ENCODE data around the gene SLC35E1.

SLC35E1 gene

DNA sequence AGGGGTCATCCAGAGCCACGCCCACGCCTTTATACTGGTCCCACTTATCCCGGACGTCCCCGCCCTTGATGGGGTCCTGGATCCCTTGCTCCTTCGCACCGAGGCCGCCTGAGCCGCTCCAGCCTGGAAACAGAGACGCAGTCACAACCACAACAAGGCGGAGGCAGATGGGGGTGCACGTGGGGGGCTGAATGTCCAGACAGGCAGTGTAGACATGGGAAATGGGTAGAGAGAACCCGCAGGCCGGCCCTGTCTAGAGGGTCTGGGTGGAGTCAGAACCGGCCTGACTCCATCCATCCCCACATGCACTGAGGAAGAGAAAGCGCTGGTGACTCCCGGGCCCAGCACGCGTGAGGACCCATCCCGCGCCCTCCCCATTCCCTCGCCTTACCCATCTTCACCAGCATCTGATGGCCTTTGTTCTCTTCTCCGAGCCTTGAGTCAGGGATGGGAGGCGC is 53.0 kb downstream of the SLC35E1 start:
- Histone ChIP-seq H3K27me3 (ENCODE audit: low read length) (no peaks in the 10 kb centered on the region), H3F3A (ENCODE audit: insufficient read depth) (peaks cover 11% of the 10 kb centered on the region), H3K4me3 (ENCODE audit: insufficient read depth, low read length, poor library complexity, severe bottlenecking) (no peak overlapping the region), H3K9me2 (replicated peaks; ENCODE audit: insufficient read depth, low read length) (no peaks in the 10 kb centered on the region), H3K79me2 (ENCODE audit: insufficient read depth, low read length) (no peaks in the 10 kb centered on the region), H3K27ac (ENCODE audit: low read depth, low read length) (no peak overlapping the region), H3K9me3 (ENCODE audit: insufficient read depth, low read length) (no peaks in the 10 kb centered on the region), H4K20me1 (ENCODE audit: low read depth, low read length) (no peaks in the 10 kb centered on the region), H3K4me2 (ENCODE audit: low read depth, low read length, poor library complexity, severe bottlenecking) (no peak overlapping the region), H3K9ac (ENCODE audit: low read length) (no peak overlapping the region), H2AFZ (ENCODE audit: low read depth, low read length, severe bottlenecking) (no peak overlapping the region), H3K36me3 (ENCODE audit: low read length) (peaks cover 4% of the 10 kb centered on the region; the same call in 1 of the 2 replicates)
- TF ChIP-seq CTCF (IDR thresholded peaks at IDR 0.05; ENCODE audit: insufficient read depth, low read length, poor library complexity, severe bottlenecking) (no peak), EZH2phosphoT487 (conservative IDR thresholded peaks at IDR 0.05; ENCODE audit: low read length) (no peak)

- H2AFZ ChIP-seq (ENCODE audit: low read depth, low read length, severe bottlenecking), result no peak overlapping the region
- H3K4me2 ChIP-seq (ENCODE audit: low read depth, low read length, poor library complexity, severe bottlenecking), result no peak overlapping the region
- H3K9ac ChIP-seq (ENCODE audit: low read length), result no peak overlapping the region
- no peaks in the 10 kb centered on the region for H4K20me1 ChIP-seq (ENCODE audit: low read depth, low read length)
- H3K4me3 ChIP-seq (ENCODE audit: insufficient read depth, low read length, poor library complexity, severe bottlenecking), result no peak overlapping the region
- no peak overlapping the region for H3K27ac ChIP-seq (ENCODE audit: low read depth, low read length)
- peaks cover 11% of the 10 kb centered on the region for H3F3A ChIP-seq (ENCODE audit: insufficient read depth)
- H3K27me3 ChIP-seq (ENCODE audit: low read length), result no peaks in the 10 kb centered on the region
- H3K36me3 ChIP-seq (ENCODE audit: low read length), result peaks cover 4% of the 10 kb centered on the region; the same call in 1 of the 2 replicates
- no peaks in the 10 kb centered on the region for H3K9me3 ChIP-seq (ENCODE audit: insufficient read depth, low read length)
- no peaks in the 10 kb centered on the region for H3K79me2 ChIP-seq (ENCODE audit: insufficient read depth, low read length)
- TF ChIP-seq EZH2phosphoT487 (conservative IDR thresholded peaks at IDR 0.05; ENCODE audit: low read length) (no peak), CTCF (IDR thresholded peaks at IDR 0.05; ENCODE audit: insufficient read depth, low read length, poor library complexity, severe bottlenecking) (no peak)
- H3K9me2 ChIP-seq (replicated peaks; ENCODE audit: insufficient read depth, low read length), result no peaks in the 10 kb centered on the region
These were observed 53.6 kb downstream of the SLC35E1 start for GRCh38 chr19:16518483-16519229.

DNA sequence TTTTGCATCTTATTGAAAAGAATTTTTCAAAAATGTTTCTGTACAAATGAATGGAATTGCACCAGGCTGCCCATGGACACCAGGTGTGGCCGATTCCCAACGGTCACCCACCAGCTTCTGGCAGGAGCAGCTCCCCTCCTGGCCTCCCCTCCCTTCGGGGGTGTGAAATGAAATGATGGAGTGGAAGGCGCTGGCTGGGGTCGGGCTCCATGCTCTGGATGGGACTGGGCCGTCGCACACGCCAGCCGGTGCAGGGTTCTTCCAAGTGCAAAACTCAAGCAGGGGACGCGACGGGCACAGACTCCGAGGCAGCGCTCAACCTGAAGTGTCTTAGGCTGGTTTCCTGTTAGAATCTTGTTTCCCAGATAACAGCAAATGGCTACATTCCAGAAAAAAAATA is 54.2 kb downstream of the SLC35E1 start:
- Histone ChIP-seq H3K27ac (ENCODE audit: low read depth, low read length) (no peak overlapping the region), H3K9me2 (replicated peaks; ENCODE audit: insufficient read depth, low read length) (no peaks in the 10 kb centered on the region), H3K27me3 (ENCODE audit: low read length) (no peaks in the 10 kb centered on the region), H2AFZ (ENCODE audit: low read depth, low read length, severe bottlenecking) (no peak overlapping the region), H3F3A (ENCODE audit: insufficient read depth) (peaks cover 11% of the 10 kb centered on the region), H3K79me2 (ENCODE audit: insufficient read depth, low read length) (no peaks in the 10 kb centered on the region), H3K36me3 (ENCODE audit: low read length) (peaks cover 4% of the 10 kb centered on the region; the same call in 1 of the 2 replicates), H3K9ac (ENCODE audit: low read length) (no peak overlapping the region), H3K9me3 (ENCODE audit: insufficient read depth, low read length) (no peaks in the 10 kb centered on the region), H4K20me1 (ENCODE audit: low read depth, low read length) (no peaks in the 10 kb centered on the region), H3K4me3 (ENCODE audit: insufficient read depth, low read length, poor library complexity, severe bottlenecking) (no peak overlapping the region), H3K4me2 (ENCODE audit: low read depth, low read length, poor library complexity, severe bottlenecking) (no peak overlapping the region)
- TF ChIP-seq CTCF (IDR thresholded peaks at IDR 0.05; ENCODE audit: insufficient read depth, low read length, poor library complexity, severe bottlenecking), result no peak
- no peak for TF ChIP-seq EZH2phosphoT487 (conservative IDR thresholded peaks at IDR 0.05; ENCODE audit: low read length)

Measured in SU-DHL-6 (cell line).